IMR-90 (cell line): Measurements from ENCODE around the gene DCAF6. TPM values are rescaled to one million over a fixed set of nuclear protein-coding genes. Genes with fewer than 3 reads are reported as not detected.

Experiments used
- ATAC-seq: fragments of 200-7000 bp; cut with Tn5 transposase; 2 replicates; pipeline ENCODE4 v1.9.1; 2020; ENCODE audit warnings: low read depth, mild to moderate bottlenecking, moderate library complexity
- BruUV-seq: library from RNA; stranded (reverse); fragments of 400-500 nt; replicated peaks from 2 replicates; lab custom pipeline; 2021; lab: Mats Ljungman, UMichigan
- CTCF ChIA-PET: fragments of 300-600 bp; formaldehyde crosslinking; extraction: SDS; loops from one replicate; lab custom pipeline; 2021; ENCODE audit warnings: antibody characterized with exemption; lab: Yijun Ruan, JAX
- POLR2A ChIA-PET: fragments of 300-600 bp; sonication (Branson Sonifier 250); formaldehyde crosslinking; loops from one replicate; lab custom pipeline; 2022; ENCODE audit warnings: antibody characterized with exemption; ENCODE audit not compliant: unreplicated experiment; lab: Charles Lee
- DNase-seq: peaks from one replicate; pipeline ENCODE4 v3.0.0; 2013
- H2AFZ ChIP-seq: replicated peaks from 2 replicates; pipeline ENCODE3; 2013; ENCODE audit warnings: low read length, mild to moderate bottlenecking; ENCODE audit not compliant: poor library complexity
- H2AK5ac ChIP-seq: 2 replicates; pipeline ENCODE4 v1.6.1; 2013; ENCODE audit warnings: low read depth, low read length, inconsistent platforms
- H2AK9ac ChIP-seq: replicated peaks from 2 replicates; pipeline ENCODE3; 2013; ENCODE audit warnings: mild to moderate bottlenecking, low read depth, low read length, moderate library complexity; ENCODE audit not compliant: poor library complexity
- H2BK120ac ChIP-seq: 2 replicates; pipeline ENCODE4 v1.6.1; 2013; ENCODE audit warnings: low read depth, low read length, inconsistent platforms
- H2BK15ac ChIP-seq: 3 replicates; pipeline ENCODE4 v1.6.1; 2013; ENCODE audit warnings: low read depth, low read length, inconsistent platforms
- H2BK20ac ChIP-seq: 2 replicates; pipeline ENCODE4 v1.6.1; 2013; ENCODE audit warnings: low read depth, mild to moderate bottlenecking, inconsistent platforms, low read length, moderate library complexity
- H2BK5ac ChIP-seq: 2 replicates; pipeline ENCODE4 v1.6.1; 2013; ENCODE audit warnings: mild to moderate bottlenecking, low read depth, low read length, inconsistent platforms; ENCODE audit not compliant: poor library complexity, severe bottlenecking
- H3K14ac ChIP-seq: replicated peaks from 2 replicates; pipeline ENCODE4 v1.6.1; 2013; ENCODE audit warnings: low read depth, low read length, inconsistent platforms
- H3K18ac ChIP-seq: 2 replicates; pipeline ENCODE4 v1.6.1; 2013; ENCODE audit warnings: low read depth, low read length, control low read depth
- H3K23ac ChIP-seq: 2 replicates; pipeline ENCODE4 v1.6.1; 2013; ENCODE audit warnings: low read depth, low read length, inconsistent platforms
- H3K27ac ChIP-seq: 2 replicates; pipeline ENCODE4 v1.5.1; 2013; ENCODE audit warnings: mild to moderate bottlenecking, control low read depth, low read length; ENCODE audit not compliant: insufficient read depth
- H3K27me3 ChIP-seq: 2 replicates; pipeline ENCODE4 v1.6.1; 2013; ENCODE audit warnings: low read length; ENCODE audit not compliant: control insufficient read depth, insufficient read depth
- H3K36me3 ChIP-seq: 2 replicates; pipeline ENCODE4 v1.6.1; 2013; ENCODE audit warnings: low read length, mixed read lengths; ENCODE audit not compliant: control insufficient read depth, insufficient read depth
- H3K4ac ChIP-seq: 2 replicates; pipeline ENCODE4 v1.6.1; 2013; ENCODE audit warnings: low read depth, low read length, inconsistent platforms
- H3K4me1 ChIP-seq: 2 replicates; pipeline ENCODE4 v1.6.1; 2013; ENCODE audit warnings: low read length, mixed read lengths; ENCODE audit not compliant: control insufficient read depth, insufficient read depth
- H3K4me2 ChIP-seq: 2 replicates; pipeline ENCODE4 v1.6.1; 2013; ENCODE audit warnings: low read depth, mild to moderate bottlenecking, control low read depth, low read length, moderate library complexity
- H3K4me3 ChIP-seq: 2 replicates; pipeline ENCODE4 v1.5.1; 2013; ENCODE audit warnings: low read depth, mild to moderate bottlenecking, control low read depth, low read length, moderate library complexity; ENCODE audit not compliant: insufficient read depth
- H3K56ac ChIP-seq: 2 replicates; pipeline ENCODE4 v1.6.1; 2013; ENCODE audit warnings: low read length, inconsistent platforms; ENCODE audit not compliant: insufficient read depth; ENCODE audit errors: extremely low read depth
- H3K79me1 ChIP-seq, 2 experiments: 2 replicates each; pipeline ENCODE4 v1.6.1; 2013; ENCODE audit warnings: low read length in 2 of 2, inconsistent platforms in 1 of 2, low read depth in 1 of 2
- H3K9ac ChIP-seq: 2 replicates; pipeline ENCODE4 v1.6.1; 2013; ENCODE audit warnings: low read depth, low read length, control low read depth
- H3K9me1 ChIP-seq: 2 replicates; pipeline ENCODE4 v1.6.1; 2013; ENCODE audit warnings: low read length, inconsistent platforms; ENCODE audit not compliant: insufficient read depth
- H3K9me3 ChIP-seq: 2 replicates; pipeline ENCODE4 v1.6.1; 2013; ENCODE audit warnings: low read length; ENCODE audit not compliant: control insufficient read depth, insufficient read depth
- H4K20me1 ChIP-seq: 2 replicates; pipeline ENCODE4 v1.6.1; 2013; ENCODE audit warnings: low read length, inconsistent platforms; ENCODE audit not compliant: insufficient read depth
- H4K5ac ChIP-seq: 2 replicates; pipeline ENCODE4 v1.6.1; 2013; ENCODE audit warnings: mild to moderate bottlenecking, low read depth, low read length, control low read depth
- H4K8ac ChIP-seq, 2 experiments: 2 replicates each; pipeline ENCODE4 v1.6.1; 2013; ENCODE audit warnings: low read depth in 2 of 2, low read length in 2 of 2, control low read depth in 1 of 2, inconsistent platforms in 1 of 2
- H4K91ac ChIP-seq: 2 replicates; pipeline ENCODE4 v1.6.1; 2013; ENCODE audit warnings: low read depth, low read length, inconsistent platforms; ENCODE audit not compliant: insufficient read depth
- BHLHE40 ChIP-seq: fragments of 150-350 bp; IDR thresholded peaks from 2 replicates; pipeline ENCODE4 v1.6.1; 2016; ENCODE audit warnings: mild to moderate bottlenecking, low read depth, low read length
- CEBPB ChIP-seq: IDR thresholded peaks from 2 replicates; pipeline ENCODE4 v1.6.1; 2012; ENCODE audit warnings: low read depth, low read length, improper control_type of control experiment
- CHD1 ChIP-seq: IDR thresholded peaks from 2 replicates; pipeline ENCODE4 v1.6.1; 2012; ENCODE audit warnings: low read depth, low read length, improper control_type of control experiment
- FOS ChIP-seq: fragments of 150-350 bp; IDR thresholded peaks from 2 replicates; pipeline ENCODE4 v1.6.1; 2016; ENCODE audit warnings: low read depth, low read length
- MAFK ChIP-seq: IDR thresholded peaks from 2 replicates; pipeline ENCODE4 v1.6.1; 2012; ENCODE audit warnings: low read depth, low read length, improper control_type of control experiment
- MAZ ChIP-seq: IDR thresholded peaks from 2 replicates; pipeline ENCODE4 v1.6.1; 2012; ENCODE audit warnings: low read depth, mild to moderate bottlenecking, low read length, improper control_type of control experiment, moderate library complexity, borderline replicate concordance
- MXI1 ChIP-seq: IDR thresholded peaks from 2 replicates; pipeline ENCODE4 v1.6.1; 2012; ENCODE audit warnings: low read depth, mild to moderate bottlenecking, low read length, moderate library complexity, borderline replicate concordance
- NFE2L2 ChIP-seq: fragments of 150-350 bp; IDR thresholded peaks from 2 replicates; pipeline ENCODE4 v1.6.1; 2016; ENCODE audit warnings: low read depth, mild to moderate bottlenecking, low read length
- POLR2A ChIP-seq: IDR thresholded peaks from 2 replicates; pipeline ENCODE4 v1.6.1; 2012; ENCODE audit warnings: mild to moderate bottlenecking, low read depth, low read length
- RAD21 ChIP-seq: IDR thresholded peaks from 2 replicates; pipeline ENCODE4 v1.6.1; 2012; ENCODE audit warnings: low read length, improper control_type of control experiment
- RCOR1 ChIP-seq: IDR thresholded peaks from 2 replicates; pipeline ENCODE4 v1.6.1; 2012; ENCODE audit warnings: mild to moderate bottlenecking, low read length, improper control_type of control experiment; ENCODE audit not compliant: insufficient replicate concordance
- RFX5 ChIP-seq: IDR thresholded peaks from 2 replicates; pipeline ENCODE4 v1.8.0; 2012; ENCODE audit warnings: low read depth, mild to moderate bottlenecking, low read length, moderate library complexity
- SMC3 ChIP-seq: fragments of 150-350 bp; IDR thresholded peaks from 2 replicates; pipeline ENCODE4 v1.6.1; 2016; ENCODE audit warnings: low read depth, mild to moderate bottlenecking, antibody characterized with exemption, low read length, moderate library complexity
- WGBS, 2 experiments: methylation state at CpG; one replicate each; pipeline versions ENCODE4 v1.1.5 to v1.1.7; 2013; ENCODE audit warnings: missing lambda C conversion rate in 2 of 2; ENCODE audit not compliant: insufficient read length in 1 of 2; ENCODE audit errors: extremely low coverage in 2 of 2; 5-methylcytosine and 5-hydroxymethylcytosine counted together
- dilution Hi-C: fragments of 300-500 bp; cut with HindIII; formaldehyde crosslinking; loops from one replicate; pipeline ENCODE4 v1.14.3; 2018; ENCODE audit warnings: low sequenced_read_pairs; ENCODE audit not compliant: unreplicated experiment
- in situ Hi-C: fragments of 300-500 bp; cut with MboI; formaldehyde crosslinking; loops from 3 replicates; pipeline ENCODE4 v1.14.3; 2019; ENCODE audit warnings: low sequenced_read_pairs, inconsistent platforms, mixed read lengths
- intact Hi-C: fragments of 100-400 bp; cut with micrococcal nuclease; formaldehyde crosslinking; loops from 2 replicates; pipeline ENCODE4 v1.10.0; 2022
- polyA plus RNA-seq, 3 experiments: library from polyadenylated mRNA; depleted of rRNA; stranded (reverse); fragments of >200 nt; gene quantifications; 2 replicates each; pipeline ENCODE4 v1.2.3, GENCODE V29; 2012; ENCODE audit warnings: low replicate concordance in 1 of 3
- total RNA-seq: library from RNA; depleted of rRNA; stranded (reverse); fragments of >200 nt; gene quantifications from 2 replicates; pipeline ENCODE4 v1.2.3, GENCODE V29; 2012
- TF ChIP-seq, protein P1 (sequence below): fragments of 150-350 bp; IDR thresholded peaks from 2 replicates; pipeline ENCODE4 v1.6.1; 2017; ENCODE audit warnings: mild to moderate bottlenecking, antibody characterized with exemption, low read length, low read depth
- TF ChIP-seq, protein P2 (sequence below): fragments of 150-350 bp; IDR thresholded peaks from 2 replicates; pipeline ENCODE4 v1.6.1; 2016; ENCODE audit warnings: low read depth, mild to moderate bottlenecking, low read length, moderate library complexity, borderline replicate concordance
- TF ChIP-seq, protein P3 (sequence below): conservative IDR thresholded peaks from 2 replicates; pipeline ENCODE4 v1.5.1; 2012; ENCODE audit warnings: mild to moderate bottlenecking, low read depth, low read length, improper control_type of control experiment

Gene DCAF6
- total and polyA plus RNA-seq, 2 of the 4 experiments (the other 2 are of a cell fraction), result 60.4 to 88.7 TPM

DNA sequence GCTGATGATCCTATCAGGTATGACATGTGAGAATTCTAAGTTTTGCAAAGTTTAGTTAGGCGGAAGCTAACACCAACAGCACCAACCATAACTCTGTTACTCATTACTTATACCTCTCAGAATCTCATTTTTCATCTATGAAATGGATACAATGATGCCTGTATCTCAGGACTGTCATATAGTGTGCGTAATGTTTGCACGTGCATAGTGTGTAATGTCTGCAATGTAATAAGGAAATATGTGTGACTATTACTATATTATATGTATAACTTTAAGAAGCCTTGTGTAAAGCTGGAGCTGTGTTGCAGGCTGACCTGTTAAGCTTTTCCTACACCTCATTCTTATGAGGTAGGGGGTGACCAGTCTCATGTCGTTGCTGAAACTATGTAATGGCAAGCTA, 35.6 kb upstream of the DCAF6 start:
- intact Hi-C loops, result loop anchor here (5.0 kb wide), 1 partner anchor 99 kb away; no protein-coding TSS in a partner anchor
- TF ChIP-seq, protein P1, sequence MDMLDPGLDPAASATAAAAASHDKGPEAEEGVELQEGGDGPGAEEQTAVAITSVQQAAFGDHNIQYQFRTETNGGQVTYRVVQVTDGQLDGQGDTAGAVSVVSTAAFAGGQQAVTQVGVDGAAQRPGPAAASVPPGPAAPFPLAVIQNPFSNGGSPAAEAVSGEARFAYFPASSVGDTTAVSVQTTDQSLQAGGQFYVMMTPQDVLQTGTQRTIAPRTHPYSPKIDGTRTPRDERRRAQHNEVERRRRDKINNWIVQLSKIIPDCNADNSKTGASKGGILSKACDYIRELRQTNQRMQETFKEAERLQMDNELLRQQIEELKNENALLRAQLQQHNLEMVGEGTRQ, result no peak
- TF ChIP-seq NFE2L2 (no peak), RAD21 (no peak), CEBPB (no peak), FOS (no peak), POLR2A (no peak), RCOR1 (no peak), BHLHE40 (no peak), MAZ (no peak), CHD1 (no peak), SMC3 (no peak), MAFK (no peak), RFX5 (no peak), MXI1 (no peak)
- TF ChIP-seq, protein P2, sequence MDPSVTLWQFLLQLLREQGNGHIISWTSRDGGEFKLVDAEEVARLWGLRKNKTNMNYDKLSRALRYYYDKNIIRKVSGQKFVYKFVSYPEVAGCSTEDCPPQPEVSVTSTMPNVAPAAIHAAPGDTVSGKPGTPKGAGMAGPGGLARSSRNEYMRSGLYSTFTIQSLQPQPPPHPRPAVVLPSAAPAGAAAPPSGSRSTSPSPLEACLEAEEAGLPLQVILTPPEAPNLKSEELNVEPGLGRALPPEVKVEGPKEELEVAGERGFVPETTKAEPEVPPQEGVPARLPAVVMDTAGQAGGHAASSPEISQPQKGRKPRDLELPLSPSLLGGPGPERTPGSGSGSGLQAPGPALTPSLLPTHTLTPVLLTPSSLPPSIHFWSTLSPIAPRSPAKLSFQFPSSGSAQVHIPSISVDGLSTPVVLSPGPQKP, result no peak
- TF ChIP-seq, protein P3, sequence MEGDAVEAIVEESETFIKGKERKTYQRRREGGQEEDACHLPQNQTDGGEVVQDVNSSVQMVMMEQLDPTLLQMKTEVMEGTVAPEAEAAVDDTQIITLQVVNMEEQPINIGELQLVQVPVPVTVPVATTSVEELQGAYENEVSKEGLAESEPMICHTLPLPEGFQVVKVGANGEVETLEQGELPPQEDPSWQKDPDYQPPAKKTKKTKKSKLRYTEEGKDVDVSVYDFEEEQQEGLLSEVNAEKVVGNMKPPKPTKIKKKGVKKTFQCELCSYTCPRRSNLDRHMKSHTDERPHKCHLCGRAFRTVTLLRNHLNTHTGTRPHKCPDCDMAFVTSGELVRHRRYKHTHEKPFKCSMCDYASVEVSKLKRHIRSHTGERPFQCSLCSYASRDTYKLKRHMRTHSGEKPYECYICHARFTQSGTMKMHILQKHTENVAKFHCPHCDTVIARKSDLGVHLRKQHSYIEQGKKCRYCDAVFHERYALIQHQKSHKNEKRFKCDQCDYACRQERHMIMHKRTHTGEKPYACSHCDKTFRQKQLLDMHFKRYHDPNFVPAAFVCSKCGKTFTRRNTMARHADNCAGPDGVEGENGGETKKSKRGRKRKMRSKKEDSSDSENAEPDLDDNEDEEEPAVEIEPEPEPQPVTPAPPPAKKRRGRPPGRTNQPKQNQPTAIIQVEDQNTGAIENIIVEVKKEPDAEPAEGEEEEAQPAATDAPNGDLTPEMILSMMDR, result no peak
- Histone ChIP-seq H3K4ac (no peak overlapping the region), H3K4me1 (peaks cover 11% of the 10 kb centered on the region), H3K4me2 (no peak overlapping the region), H3K79me1 (no peaks in the 10 kb centered on the region), H2BK5ac (no peak overlapping the region), H2AK5ac (no peak overlapping the region), H4K20me1 (peaks cover 10% of the 10 kb centered on the region), H2AFZ (no peak overlapping the region), H4K5ac (no peak overlapping the region), H3K9me3 (no peaks in the 10 kb centered on the region), H2BK20ac (no peak overlapping the region), H3K27me3 (no peaks in the 10 kb centered on the region), H2BK15ac (no peak overlapping the region), H2AK9ac (no peak overlapping the region), H3K14ac (no peak overlapping the region), H3K36me3 (no peaks in the 10 kb centered on the region), H3K9me1 (peaks cover 8% of the 10 kb centered on the region), H3K9ac (no peak overlapping the region), H3K4me3 (no peak overlapping the region), H3K18ac (no peak overlapping the region), H3K27ac (no peak overlapping the region), H2BK120ac (no peak overlapping the region), H4K8ac (no peak overlapping the region), H3K23ac (no peak overlapping the region), H3K56ac (no peak overlapping the region), H4K91ac (no peak overlapping the region)
- DNase-seq (no peak), ATAC-seq (no peak)
- ChIA-PET CTCF (interaction anchor here (0.7 kb wide), 1 partner anchor 9 kb away, joined by 3 read pairs; no protein-coding TSS in a partner anchor), POLR2A (no interaction called here)
- WGBS, 2 experiments, result no CpG with 5 or more reads among the region's 4 CpGs
- in situ Hi-C loops, result no loop called here
- dilution Hi-C loops, result no loop called here
- BruUV-seq, result no TSS peak
